Endothelial cell of umbilical vein (primary cell): ENCODE results near the gene TSPEAR. TPM values are rescaled to one million over a fixed set of nuclear protein-coding genes. Genes with fewer than 3 reads are reported as not detected.

ENCODE experiments used
- BruUV-seq: library from RNA; stranded (reverse); fragments of 400-500 nt; replicated peaks from 2 replicates; lab custom pipeline; 2021; lab: Mats Ljungman, UMichigan
- CTCF ChIA-PET: fragments of 300-600, 350-600 bp; sonication (Branson Sonifier 250); formaldehyde crosslinking; loops from one replicate; lab custom pipeline; 2021; ENCODE audit warnings: antibody characterized with exemption, inconsistent platforms; lab: Charles Lee
- POLR2A ChIA-PET: fragments of 300-600, 350-600 bp; sonication (Branson Sonifier 250); formaldehyde crosslinking; loops from one replicate; lab custom pipeline; 2021; ENCODE audit warnings: antibody characterized with exemption, inconsistent platforms; lab: Charles Lee
- DNase-seq: peaks from one replicate; pipeline ENCODE4 v3.0.0-alpha.2; 2011; ENCODE audit warnings: low read depth, low spot score
- FAIRE-seq: peaks from 2 replicates; lab custom pipeline; 2011; peaks lifted over from hg19 to GRCh38; lab: Jason Lieb, UNC
- H2AFZ ChIP-seq: 2 replicates; pipeline ENCODE4 v1.6.0; 2012; ENCODE audit warnings: low read depth, low read length, control low read depth, inconsistent platforms
- H3K27ac ChIP-seq: 2 replicates; pipeline ENCODE4 v1.5.1; 2011; ENCODE audit warnings: low read depth, mild to moderate bottlenecking, control low read depth, low read length, moderate library complexity; ENCODE audit not compliant: insufficient read depth
- H3K27me3 ChIP-seq, 2 experiments: 2 replicates each; pipeline versions ENCODE4 v1.6.0 to v1.6.1; 2011; ENCODE audit warnings: low read length in 2 of 2, mixed read lengths in 1 of 2; ENCODE audit not compliant: control insufficient read depth in 2 of 2, insufficient read depth in 2 of 2
- H3K36me3 ChIP-seq, 2 experiments: 2 replicates in 1 of 2; 3 replicates in 1 of 2; pipeline ENCODE4 v1.5.1; 2011; ENCODE audit warnings: low read length in 2 of 2, mild to moderate bottlenecking in 1 of 2, moderate library complexity in 1 of 2; ENCODE audit not compliant: control insufficient read depth in 2 of 2, insufficient read depth in 2 of 2; ENCODE audit errors: extremely low read depth in 1 of 2
- H3K4me1 ChIP-seq: 3 replicates; pipeline ENCODE4 v1.5.1; 2011; ENCODE audit warnings: mild to moderate bottlenecking, low read length; ENCODE audit not compliant: control insufficient read depth, insufficient read depth; ENCODE audit errors: extremely low read depth
- H3K4me2 ChIP-seq: 2 replicates; pipeline ENCODE4 v1.6.1; 2011; ENCODE audit warnings: low read length, control low read depth, mixed read lengths; ENCODE audit not compliant: insufficient read depth
- H3K4me3 ChIP-seq, 3 experiments: fragments of 200-600 bp in 1 of 3; sonication (generic), shearing (Covaris generic) in 1 of 3; replicated peaks in 1 of 3; 2 replicates each; pipeline ENCODE4 v1.5.1; 2011 to 2016; ENCODE audit warnings: control low read depth in 3 of 3, low read length in 3 of 3, mild to moderate bottlenecking in 2 of 3, inconsistent platforms in 1 of 3, low read depth in 1 of 3, moderate library complexity in 1 of 3; ENCODE audit not compliant: insufficient read depth in 1 of 3
- H3K79me2 ChIP-seq: 2 replicates; pipeline ENCODE4 v1.6.0; 2012; ENCODE audit warnings: low read length, inconsistent platforms; ENCODE audit not compliant: control insufficient read depth, insufficient read depth
- H3K9ac ChIP-seq: replicated peaks from 2 replicates; pipeline ENCODE3; 2011; ENCODE audit warnings: low read length, control low read depth; ENCODE audit not compliant: insufficient read depth; ENCODE audit errors: extremely low read depth
- H3K9me1 ChIP-seq: replicated peaks from 3 replicates; pipeline ENCODE4 v1.6.0; 2011; ENCODE audit warnings: mild to moderate bottlenecking, low read length; ENCODE audit not compliant: control insufficient read depth, insufficient read depth; ENCODE audit errors: extremely low read depth
- H3K9me3 ChIP-seq: replicated peaks from 2 replicates; pipeline ENCODE4 v1.5.1; 2012; ENCODE audit warnings: low read length, inconsistent platforms; ENCODE audit not compliant: control insufficient read depth, insufficient read depth
- H4K20me1 ChIP-seq: replicated peaks from 2 replicates; pipeline ENCODE3; 2011; ENCODE audit warnings: mild to moderate bottlenecking, low read length; ENCODE audit not compliant: control insufficient read depth, insufficient read depth; ENCODE audit errors: extremely low read depth
- JUN ChIP-seq: IDR thresholded peaks from 2 replicates; pipeline ENCODE4 v1.6.1; 2011; ENCODE audit warnings: borderline replicate concordance, low read depth; ENCODE audit not compliant: insufficient read length, insufficient read depth
- MYC ChIP-seq: IDR thresholded peaks from one replicate; pipeline ENCODE4 v1.6.1; 2011; ENCODE audit warnings: mild to moderate bottlenecking, low read depth, low read length
- POLR2AphosphoS5 ChIP-seq: IDR thresholded peaks from 2 replicates; pipeline ENCODE4 v1.6.1; 2012; ENCODE audit warnings: low read depth, mild to moderate bottlenecking, control low read depth, low read length, moderate library complexity; ENCODE audit not compliant: insufficient read depth
- dilution Hi-C: fragments of 300-500 bp; cut with MboI; formaldehyde crosslinking; loops from one replicate; pipeline ENCODE4 v1.15.0; 2019; ENCODE audit warnings: low sequenced_read_pairs; ENCODE audit not compliant: extremely low pct_ligation_motif_present
- intact Hi-C: fragments of 100-400 bp; cut with micrococcal nuclease; formaldehyde crosslinking; loops from one replicate; pipeline ENCODE4 v1.10.0; 2022
- polyA plus RNA-seq, 4 experiments: library from polyadenylated mRNA; depleted of rRNA in 3 of 4; stranded (reverse) in 3 of 4; unstranded in 1 of 4; fragments of >200 nt; gene quantifications; 2 replicates each; pipeline versions ENCODE4 v1.2.1 to v1.2.3, GENCODE V29; 2011 to 2012; ENCODE audit warnings: missing spikeins in 1 of 4
- total RNA-seq: library from RNA; stranded (reverse); gene quantifications from 2 replicates; pipeline ENCODE4 v1.2.3, GENCODE V29; 2021
- TF ChIP-seq, protein P1 (sequence below), 2 donors: IDR thresholded peaks; 1 replicate in 1 of 2; 2 replicates in 1 of 2; pipeline ENCODE4 v1.5.1; 2011; ENCODE audit warnings: low read length in 2 of 2, mild to moderate bottlenecking in 2 of 2, moderate library complexity in 2 of 2, control low read depth in 1 of 2, inconsistent platforms in 1 of 2, low read depth in 1 of 2; ENCODE audit not compliant: insufficient read depth in 1 of 2; ENCODE audit errors: extremely low read depth in 1 of 2

Gene TSPEAR
- total and polyA plus RNA-seq, 2 donors (not counting 3 experiments of a cell fraction or from before 2014, with no cell fraction given) = 0.01 TPM; not detected in 1

DNA sequence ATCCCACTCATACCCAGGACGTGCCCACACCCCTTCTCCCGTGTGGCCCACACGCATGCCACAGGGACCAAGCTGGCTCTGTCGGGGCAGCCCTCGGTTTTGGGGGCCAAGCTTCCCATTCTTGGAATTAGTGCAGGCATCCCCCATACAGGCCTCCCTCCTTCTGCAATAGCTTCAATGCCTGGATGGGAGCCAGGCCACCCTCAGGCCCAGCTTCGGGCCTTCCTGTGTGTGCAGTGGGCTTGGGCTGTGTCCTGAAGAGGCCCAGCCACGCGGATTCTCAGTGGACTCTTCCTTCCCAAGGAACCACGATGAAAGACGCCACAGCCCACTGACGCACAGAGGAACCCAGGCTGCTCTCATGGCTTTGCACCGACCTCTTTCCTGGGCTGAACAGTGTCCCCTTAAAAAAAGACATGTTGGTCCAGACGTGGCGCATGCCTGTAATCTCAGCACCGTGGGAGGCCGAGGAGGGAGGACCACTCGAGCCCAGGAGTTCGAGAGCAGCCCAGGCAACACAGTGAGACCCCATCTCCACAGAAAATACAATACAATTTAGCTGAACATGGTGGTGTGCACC is 61.8 kb downstream of the TSPEAR start:
- H3K27ac ChIP-seq = no peak overlapping the region
- BruUV-seq = no TSS peak
- H3K4me2 ChIP-seq = no peak overlapping the region
- no peak for FAIRE-seq
- POLR2A ChIA-PET = no interaction called here
- TF ChIP-seq JUN = no peak
- no peak for TF ChIP-seq MYC
- TF ChIP-seq, protein P1, sequence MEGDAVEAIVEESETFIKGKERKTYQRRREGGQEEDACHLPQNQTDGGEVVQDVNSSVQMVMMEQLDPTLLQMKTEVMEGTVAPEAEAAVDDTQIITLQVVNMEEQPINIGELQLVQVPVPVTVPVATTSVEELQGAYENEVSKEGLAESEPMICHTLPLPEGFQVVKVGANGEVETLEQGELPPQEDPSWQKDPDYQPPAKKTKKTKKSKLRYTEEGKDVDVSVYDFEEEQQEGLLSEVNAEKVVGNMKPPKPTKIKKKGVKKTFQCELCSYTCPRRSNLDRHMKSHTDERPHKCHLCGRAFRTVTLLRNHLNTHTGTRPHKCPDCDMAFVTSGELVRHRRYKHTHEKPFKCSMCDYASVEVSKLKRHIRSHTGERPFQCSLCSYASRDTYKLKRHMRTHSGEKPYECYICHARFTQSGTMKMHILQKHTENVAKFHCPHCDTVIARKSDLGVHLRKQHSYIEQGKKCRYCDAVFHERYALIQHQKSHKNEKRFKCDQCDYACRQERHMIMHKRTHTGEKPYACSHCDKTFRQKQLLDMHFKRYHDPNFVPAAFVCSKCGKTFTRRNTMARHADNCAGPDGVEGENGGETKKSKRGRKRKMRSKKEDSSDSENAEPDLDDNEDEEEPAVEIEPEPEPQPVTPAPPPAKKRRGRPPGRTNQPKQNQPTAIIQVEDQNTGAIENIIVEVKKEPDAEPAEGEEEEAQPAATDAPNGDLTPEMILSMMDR (IDR thresholded peaks at IDR 0.05; ENCODE audit: extremely low read depth in 1 of 2, insufficient read depth in 1 of 2, low read depth in 1 of 2, low read length in 2 of 2) = no peak
- TF ChIP-seq POLR2AphosphoS5 = no peak
- intact Hi-C loops = no loop called here
- no peaks in the 10 kb centered on the region for H4K20me1 ChIP-seq
- H3K9me1 ChIP-seq = no peaks in the 10 kb centered on the region
- H3K79me2 ChIP-seq = no peaks in the 10 kb centered on the region
- no peaks in the 10 kb centered on the region for H3K9me3 ChIP-seq
- no peak overlapping the region for H2AFZ ChIP-seq
- CTCF ChIA-PET = no interaction called here
- no peak overlapping the region for H3K4me3 ChIP-seq
- no peaks in the 10 kb centered on the region for H3K36me3 ChIP-seq
- DNase-seq = no peak
- H3K9ac ChIP-seq = no peak overlapping the region
- H3K4me1 ChIP-seq = no peaks in the 10 kb centered on the region
- dilution Hi-C loops = no loop called here
- H3K27me3 ChIP-seq = no peaks in the 10 kb centered on the region
